HG03442 (cell line): Measurements from ENCODE around the gene MYLK.

Experiments
- ATAC-seq: cut with Tn5 transposase; IDR thresholded peaks from one replicate; pipeline ENCODE4 v1.9.1; 2021; ENCODE audit warnings: mild to moderate bottlenecking, moderate library complexity; ENCODE audit not compliant: unreplicated experiment

The MYLK gene

GRCh38 chr3:123798550-123798949 lies 85.6 kb downstream of the MYLK start:
- ATAC-seq, result no peak

GRCh38 chr3:123795471-123796251 lies 88.5 kb downstream of the MYLK start:
- ATAC-seq, result no peak

GRCh38 chr3:123793425-123793824 lies 90.7 kb downstream of the MYLK start:
- ATAC-seq, result no peak

GRCh38 chr3:123792473-123793201 lies 91.5 kb downstream of the MYLK start:
- ATAC-seq, result no peak

- ATAC-seq, result no peak
These were observed 92.2 kb downstream of the MYLK start for GRCh38 chr3:123791898-123792297.

- ATAC-seq, result no peak
These were observed 92.7 kb downstream of the MYLK start for GRCh38 chr3:123791417-123791816.

- ATAC-seq, result no peak
These were observed 93.1 kb downstream of the MYLK start for GRCh38 chr3:123791073-123791370.

- ATAC-seq, result no peak
These were observed 93.7 kb downstream of the MYLK start for GRCh38 chr3:123790254-123791072.

GRCh38 chr3:123789760-123790159 lies 94.4 kb downstream of the MYLK start:
- ATAC-seq, result no peak

- ATAC-seq, result no peak
These were observed 95.0 kb downstream of the MYLK start for GRCh38 chr3:123789160-123789559.

- ATAC-seq, result no peak
These were observed 95.4 kb downstream of the MYLK start for GRCh38 chr3:123788710-123789109.

GRCh38 chr3:123787133-123787532 lies 97.0 kb downstream of the MYLK start:
- ATAC-seq, result no peak

GRCh38 chr3:123785602-123786001 lies 98.5 kb downstream of the MYLK start:
- ATAC-seq, result no peak

- no peak for ATAC-seq
These were observed 100.3 kb downstream of the MYLK start for GRCh38 chr3:123783811-123784210.

GRCh38 chr3:123783050-123783689 lies 101.0 kb downstream of the MYLK start:
- ATAC-seq, result no peak

GRCh38 chr3:123782488-123782887 lies 101.6 kb downstream of the MYLK start:
- no peak for ATAC-seq

- no peak for ATAC-seq
These were observed 102.4 kb downstream of the MYLK start for GRCh38 chr3:123781571-123782275.

- ATAC-seq, result no peak
These were observed 103.0 kb downstream of the MYLK start for GRCh38 chr3:123781138-123781537.

GRCh38 chr3:123780656-123781055 lies 103.5 kb downstream of the MYLK start:
- ATAC-seq, result no peak

- ATAC-seq, result no peak
These were observed 104.4 kb downstream of the MYLK start for GRCh38 chr3:123779655-123780231.
